ENCODE results near the gene PEX7.

GRCh38 chr6:136869451-136869850 is 47.1 kb downstream of the PEX7 start:
- TF ChIP-seq, protein P1, sequence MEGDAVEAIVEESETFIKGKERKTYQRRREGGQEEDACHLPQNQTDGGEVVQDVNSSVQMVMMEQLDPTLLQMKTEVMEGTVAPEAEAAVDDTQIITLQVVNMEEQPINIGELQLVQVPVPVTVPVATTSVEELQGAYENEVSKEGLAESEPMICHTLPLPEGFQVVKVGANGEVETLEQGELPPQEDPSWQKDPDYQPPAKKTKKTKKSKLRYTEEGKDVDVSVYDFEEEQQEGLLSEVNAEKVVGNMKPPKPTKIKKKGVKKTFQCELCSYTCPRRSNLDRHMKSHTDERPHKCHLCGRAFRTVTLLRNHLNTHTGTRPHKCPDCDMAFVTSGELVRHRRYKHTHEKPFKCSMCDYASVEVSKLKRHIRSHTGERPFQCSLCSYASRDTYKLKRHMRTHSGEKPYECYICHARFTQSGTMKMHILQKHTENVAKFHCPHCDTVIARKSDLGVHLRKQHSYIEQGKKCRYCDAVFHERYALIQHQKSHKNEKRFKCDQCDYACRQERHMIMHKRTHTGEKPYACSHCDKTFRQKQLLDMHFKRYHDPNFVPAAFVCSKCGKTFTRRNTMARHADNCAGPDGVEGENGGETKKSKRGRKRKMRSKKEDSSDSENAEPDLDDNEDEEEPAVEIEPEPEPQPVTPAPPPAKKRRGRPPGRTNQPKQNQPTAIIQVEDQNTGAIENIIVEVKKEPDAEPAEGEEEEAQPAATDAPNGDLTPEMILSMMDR (IDR thresholded peaks at IDR 0.05): no peak
- TF ChIP-seq POLR2A (IDR thresholded peaks at IDR 0.05): no peak
